ENCODE measurements around the gene LRRC27. TPM values are rescaled to one million over a fixed set of nuclear protein-coding genes. Genes with fewer than 3 reads are reported as not detected.

LRRC27 gene
- total RNA-seq, 2 donors from 2014 or later: 4.7 to 6.5 TPM

DNA sequence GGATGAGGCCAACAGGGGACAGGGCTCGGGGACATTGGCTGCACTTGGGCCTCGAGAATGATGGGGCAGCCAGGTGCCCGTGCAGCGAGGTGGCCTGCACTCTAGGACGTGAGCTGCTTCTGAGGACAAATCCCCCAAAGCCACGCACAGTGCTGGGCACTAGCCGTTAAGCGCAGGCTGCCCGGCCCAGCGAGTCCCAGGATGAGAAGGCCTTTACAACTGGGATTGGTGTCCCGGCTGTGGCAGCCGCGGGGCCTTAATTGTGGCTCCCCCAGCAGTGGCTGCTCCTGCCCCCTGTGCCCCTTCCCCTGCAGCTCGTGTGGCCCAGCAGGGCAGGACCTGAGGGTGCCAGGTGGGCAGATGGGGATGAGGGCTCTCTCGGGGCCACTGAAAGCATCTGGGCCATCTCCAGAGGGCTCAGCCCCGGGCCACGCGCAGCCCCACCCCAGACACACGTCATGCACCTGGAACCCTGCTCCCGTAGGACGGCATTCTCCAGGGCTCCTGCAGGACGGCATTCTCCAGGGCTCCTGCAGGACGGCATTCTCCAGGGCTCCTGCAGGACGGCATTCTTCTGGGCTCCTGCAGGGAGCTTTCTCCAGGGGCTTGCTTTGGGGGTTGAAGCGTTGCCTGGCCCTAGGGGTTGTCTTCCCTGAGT, 71.6 kb downstream of the LRRC27 start:
- DNase-seq (ENCODE audit: low spot score): no peak
- intact Hi-C loops (cut with DNase I): loop anchor here in 1 of 2 donors (5.0 kb wide), 1 partner anchor 44 kb away; no protein-coding TSS in a partner anchor

DNA sequence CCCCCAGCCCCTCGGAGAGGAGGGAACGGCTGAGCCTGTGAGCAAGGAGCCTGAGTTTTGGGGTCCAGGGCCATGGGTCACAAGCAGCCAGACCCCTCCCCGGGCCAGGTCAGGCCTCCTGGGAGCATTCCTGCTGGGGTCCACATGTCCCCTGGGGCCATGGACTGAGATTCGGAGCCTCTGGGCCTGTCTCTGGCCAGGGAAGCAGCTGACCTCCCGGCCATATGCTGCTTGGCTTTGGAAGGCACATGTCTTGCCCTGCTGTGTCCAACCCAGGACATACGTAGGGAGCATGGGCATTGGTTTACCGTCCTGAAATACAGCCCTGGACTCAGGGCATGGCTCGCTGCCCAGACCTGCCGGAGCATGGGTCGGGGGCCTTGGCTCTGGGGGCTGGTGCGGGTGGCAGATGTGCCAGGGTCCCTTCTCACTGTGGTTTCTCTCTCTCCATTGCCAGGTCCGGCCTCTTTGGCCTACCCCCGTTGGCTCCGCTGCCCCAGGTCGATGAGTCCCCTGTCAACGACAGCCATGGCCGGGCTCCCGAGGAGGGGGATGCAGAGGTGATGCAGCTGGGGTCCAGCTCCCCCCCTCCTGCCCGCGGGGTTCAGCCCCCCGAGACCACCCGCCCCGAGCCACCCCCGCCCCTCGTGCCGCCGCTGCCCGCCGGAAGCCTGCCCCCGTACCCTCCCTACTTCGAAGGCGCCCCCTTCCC, 72.3 kb downstream of the LRRC27 start:
- intact Hi-C loops (cut with DNase I): loop anchor here in 1 of 2 donors (5.0 kb wide), 1 partner anchor 43 kb away; no protein-coding TSS in a partner anchor
- DNase-seq (ENCODE audit: low spot score): no peak

DNA sequence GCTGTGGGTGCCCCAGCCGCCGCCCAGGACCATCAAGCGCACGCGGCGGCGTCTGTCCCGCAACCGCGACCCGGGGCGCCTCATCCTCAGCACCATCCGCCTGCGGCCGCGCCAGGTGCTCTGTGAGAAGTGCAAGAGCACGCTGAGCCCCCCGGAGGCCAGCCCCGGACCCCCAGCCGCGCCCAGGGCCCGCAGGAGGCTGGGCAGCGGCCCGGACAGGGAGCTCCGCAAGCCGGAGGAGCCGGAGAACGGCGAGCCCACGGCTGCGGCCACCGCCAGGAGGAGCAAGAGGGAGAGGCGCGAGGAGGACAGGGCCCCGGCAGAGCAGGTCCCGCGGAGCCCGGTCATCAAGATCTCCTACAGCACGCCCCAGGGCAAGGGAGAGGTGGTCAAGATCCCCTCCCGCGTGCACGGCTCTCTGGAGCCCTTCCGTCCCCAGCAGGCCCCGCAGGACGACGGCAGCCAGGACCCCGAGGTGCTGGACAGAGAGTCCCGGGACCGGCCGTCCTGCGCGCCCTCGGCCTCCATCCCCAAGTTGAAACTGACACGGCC, 73.0 kb downstream of the LRRC27 start:
- no peak for DNase-seq (ENCODE audit: low spot score)
- intact Hi-C loops (cut with DNase I): loop anchor here in 1 of 2 donors (5.0 kb wide), 1 partner anchor 42 kb away; no protein-coding TSS in a partner anchor

DNA sequence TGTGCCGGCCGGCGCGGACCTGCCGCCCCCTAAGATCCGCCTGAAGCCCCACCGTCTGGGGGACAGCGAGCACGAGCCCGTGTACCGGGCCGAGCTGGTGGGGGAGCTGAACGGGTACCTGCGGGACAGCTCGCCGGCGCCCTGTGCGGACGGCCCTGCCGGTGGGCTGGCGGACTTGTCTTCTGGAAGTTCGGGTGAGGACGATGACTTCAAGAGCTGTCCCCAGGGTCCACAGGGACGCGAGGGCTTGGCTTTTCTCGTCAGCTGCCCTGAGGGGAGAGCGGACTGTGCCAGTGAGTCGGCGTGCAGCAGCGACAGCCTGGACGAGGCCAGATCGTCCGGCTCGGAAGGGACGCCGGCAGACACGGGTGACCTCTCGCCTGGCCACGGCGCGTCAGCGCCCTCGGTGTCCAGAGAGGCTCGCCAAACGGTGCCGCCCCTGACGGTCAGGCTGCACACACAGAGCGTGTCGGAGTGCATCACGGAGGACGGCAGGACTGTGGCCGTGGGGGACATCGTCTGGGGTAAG, 73.5 kb downstream of the LRRC27 start:
- no peak for DNase-seq (ENCODE audit: low spot score)
- intact Hi-C loops (cut with DNase I): no loop called here

DNA sequence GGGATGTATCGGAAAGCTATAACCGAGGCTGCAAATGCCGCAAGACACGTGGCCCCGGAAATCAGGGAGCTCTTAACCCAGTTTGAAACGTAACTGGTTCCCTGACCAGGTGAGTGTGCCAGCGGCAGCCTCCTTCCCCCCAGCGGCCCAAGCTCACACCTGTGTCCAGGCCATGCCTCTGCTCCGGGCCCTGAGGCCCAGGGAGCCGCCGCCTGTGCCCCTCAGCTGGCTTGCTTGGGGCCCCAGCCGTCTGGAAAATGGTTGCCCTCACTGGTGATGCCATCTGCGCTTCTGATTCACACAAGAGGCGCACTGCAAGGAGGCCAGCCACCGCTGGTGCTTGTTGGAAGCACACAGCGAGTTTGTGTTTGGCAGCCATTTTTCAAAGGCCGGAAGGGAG, 74.2 kb downstream of the LRRC27 start:
- no peak for DNase-seq (ENCODE audit: low spot score)
- intact Hi-C loops (cut with DNase I): no loop called here

DNA sequence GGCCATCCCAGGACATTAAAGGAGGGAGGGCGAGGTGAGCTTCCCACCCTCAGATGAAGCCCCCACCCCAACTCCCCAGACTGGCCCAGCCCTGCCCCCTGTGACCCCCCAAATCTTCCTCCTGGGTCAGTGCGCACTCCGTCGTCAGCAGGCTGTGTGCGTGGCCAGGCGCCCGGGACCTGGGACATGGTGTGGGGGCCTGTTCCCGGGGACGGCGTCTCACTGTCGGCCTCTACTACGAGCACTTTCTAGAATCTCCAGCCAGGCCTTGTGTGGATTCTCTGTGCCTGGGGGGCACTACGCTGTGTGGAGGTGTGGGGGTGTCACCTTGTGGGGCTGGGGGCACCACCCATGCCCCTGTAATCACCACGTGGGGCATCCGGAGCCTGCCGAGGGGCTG, 74.8 kb downstream of the LRRC27 start:
- DNase-seq (ENCODE audit: low spot score): no peak
- intact Hi-C loops (cut with DNase I): no loop called here

DNA sequence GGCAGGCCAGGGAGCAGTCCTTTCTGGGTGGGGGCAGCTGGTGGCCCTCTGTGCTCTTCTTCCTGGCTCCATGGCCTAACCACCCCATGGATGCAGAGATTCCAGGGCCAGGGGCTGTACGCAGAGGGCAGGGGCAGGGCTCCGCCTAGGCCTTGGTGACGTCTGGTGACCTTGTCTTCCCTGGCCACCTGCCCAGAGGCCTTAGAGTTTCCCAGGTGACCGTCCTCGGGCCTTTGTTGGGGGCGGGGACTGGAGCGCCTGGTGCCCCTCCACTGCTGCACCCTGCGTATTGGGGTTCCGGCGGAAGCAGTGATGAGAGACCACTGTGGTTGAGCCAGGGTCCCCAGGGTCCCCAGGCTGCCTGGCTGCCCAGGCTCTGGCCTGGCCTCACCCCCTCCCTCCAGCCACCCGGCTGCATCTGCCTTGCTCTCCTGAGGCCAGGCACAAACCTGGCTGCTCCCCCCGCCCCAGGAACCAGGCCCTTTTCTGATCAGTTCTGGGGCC, 75.3 kb downstream of the LRRC27 start:
- intact Hi-C loops (cut with DNase I): no loop called here
- DNase-seq (ENCODE audit: low spot score): no peak

DNA sequence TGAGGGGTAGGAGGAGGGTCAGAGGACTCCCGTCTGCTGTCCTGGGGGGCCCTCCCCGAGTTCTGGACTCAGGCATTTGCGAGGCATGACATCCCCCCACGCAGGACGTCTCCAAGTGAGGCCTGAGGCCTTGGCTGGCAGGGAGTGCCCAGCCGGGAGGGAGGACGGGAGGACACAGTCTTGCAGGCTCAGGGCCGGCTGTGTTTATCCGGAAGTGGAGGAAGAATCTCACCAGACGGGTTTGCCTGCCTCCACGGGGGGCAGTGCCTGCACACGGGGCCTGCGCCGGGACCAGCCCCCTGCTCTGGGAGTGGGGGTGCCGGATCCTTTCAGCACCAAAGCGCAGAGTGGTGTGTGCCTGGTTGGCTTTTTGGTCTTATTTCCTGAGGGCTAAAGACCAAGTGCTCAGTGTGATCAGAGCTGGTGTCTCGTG, 75.9 kb downstream of the LRRC27 start:
- no peak for DNase-seq (ENCODE audit: low spot score)
- intact Hi-C loops (cut with DNase I): no loop called here

DNA sequence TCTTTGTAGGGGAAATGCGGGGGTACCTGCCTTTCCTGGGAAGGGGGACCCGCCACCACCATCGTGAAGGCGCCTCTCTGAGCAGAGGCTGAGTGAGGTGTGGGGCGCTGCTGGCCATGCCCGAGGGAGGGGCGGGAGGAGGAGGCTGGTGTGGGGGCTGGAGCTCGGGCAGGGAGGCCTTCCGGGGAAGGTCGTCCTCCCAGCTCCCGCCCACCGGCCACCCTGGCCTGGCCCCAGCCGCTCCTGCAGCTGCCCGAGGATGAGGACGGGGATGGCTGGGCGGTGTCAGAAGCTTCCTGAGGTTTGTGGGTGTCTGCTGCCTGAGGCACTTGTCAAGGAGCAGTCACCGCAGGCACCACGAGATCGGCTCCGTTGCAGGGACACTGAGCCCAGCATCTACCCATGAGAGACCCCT, 76.4 kb downstream of the LRRC27 start:
- intact Hi-C loops (cut with DNase I): no loop called here
- DNase-seq (ENCODE audit: low spot score): no peak

DNA sequence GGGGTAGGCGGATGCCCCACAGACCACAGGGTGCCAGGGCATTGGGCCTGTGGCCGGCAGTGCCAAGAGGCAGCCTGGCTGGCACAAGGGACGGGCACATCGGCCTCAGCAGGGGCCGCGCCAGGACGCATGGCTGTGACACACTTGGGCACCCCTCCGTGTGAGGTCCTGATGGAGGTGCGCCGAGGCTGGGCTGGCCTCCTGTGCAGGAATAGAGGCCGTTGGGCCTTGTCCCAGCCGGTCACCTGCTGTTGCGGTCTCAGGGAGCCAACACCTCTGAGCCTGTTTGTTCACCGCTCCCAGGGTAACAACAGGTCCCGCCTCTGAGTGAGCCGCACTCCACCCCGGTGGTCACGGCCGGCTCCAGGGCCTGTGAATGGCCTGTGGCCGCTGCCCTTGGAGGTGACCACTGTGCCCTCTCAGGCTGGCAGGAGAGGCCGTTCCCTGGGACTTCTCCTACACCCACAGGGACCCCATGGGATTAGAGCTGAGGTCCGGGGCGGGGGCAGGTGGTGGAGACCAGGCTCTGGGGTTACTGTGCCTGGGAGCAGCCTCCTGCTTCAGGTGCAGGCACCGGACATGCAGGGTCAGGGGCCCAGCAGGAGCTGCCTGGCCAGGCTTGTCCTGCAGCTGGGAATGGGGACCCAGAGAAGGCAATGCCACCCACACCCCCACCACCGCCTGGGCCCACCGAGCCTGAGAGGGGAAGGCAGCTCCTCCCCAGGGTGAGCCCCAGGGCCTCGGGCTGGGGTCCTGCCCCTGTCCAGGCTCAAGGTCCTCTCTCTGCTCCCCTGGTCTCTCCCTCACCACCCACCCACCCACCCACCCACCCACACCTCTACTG, 77.1 kb downstream of the LRRC27 start:
- DNase-seq (ENCODE audit: low spot score): no peak
- intact Hi-C loops (cut with DNase I): no loop called here

DNA sequence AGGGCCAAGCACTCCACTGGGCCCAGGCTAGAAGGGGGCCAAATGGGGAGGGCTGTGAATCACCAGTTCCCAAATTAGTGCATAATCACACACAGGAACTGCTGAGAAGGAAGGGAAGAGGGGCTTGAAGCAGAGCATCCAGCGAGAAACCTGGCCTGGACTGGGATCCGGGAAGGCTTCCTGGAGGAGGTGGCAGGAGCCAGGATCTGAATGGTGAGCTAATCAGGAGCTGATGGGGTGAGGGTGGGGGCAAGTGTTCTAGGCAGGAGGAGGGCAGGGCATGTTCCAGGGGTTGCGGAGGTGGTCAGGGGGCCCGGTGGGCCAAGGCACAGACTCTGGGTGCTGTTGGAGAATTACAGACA, 77.7 kb downstream of the LRRC27 start:
- intact Hi-C loops (cut with DNase I): no loop called here
- no peak for DNase-seq (ENCODE audit: low spot score)

DNA sequence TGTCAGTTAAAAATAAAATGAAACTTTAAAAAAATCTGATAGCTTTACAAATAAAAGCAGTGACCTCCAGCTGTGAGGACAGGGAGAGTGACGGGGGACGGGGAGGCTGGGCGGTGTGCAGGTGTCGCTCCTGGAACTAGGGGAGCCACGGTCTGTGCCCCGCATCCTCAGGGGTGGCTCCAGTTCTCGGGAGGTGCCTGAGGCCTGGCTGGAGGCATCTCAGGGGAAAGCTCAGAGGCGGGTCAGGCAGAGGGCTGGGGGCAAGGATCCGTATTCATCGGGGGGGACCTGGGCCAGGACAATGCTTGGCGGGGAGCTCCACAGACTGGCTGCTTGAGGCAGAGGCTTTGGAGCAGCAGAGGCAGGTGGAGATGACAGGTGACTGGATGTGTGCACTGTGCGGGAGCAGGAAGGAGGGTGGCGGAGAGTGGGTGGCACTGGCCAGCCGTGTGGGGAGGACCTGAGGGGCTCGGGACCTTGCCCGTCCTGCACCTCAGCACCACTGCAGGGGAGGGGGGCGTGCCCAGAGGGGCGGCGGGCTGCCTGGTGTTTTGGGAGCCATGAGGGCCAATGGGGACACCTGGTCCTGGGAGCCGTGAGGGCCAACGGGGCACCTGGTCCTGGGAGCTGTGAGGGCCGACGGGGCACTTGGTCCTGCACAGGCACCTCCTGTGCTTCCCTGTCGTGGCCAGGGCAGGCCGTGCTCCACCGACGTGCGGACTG, 78.2 kb downstream of the LRRC27 start:
- DNase-seq (ENCODE audit: low spot score): no peak
- intact Hi-C loops (cut with DNase I): no loop called here

DNA sequence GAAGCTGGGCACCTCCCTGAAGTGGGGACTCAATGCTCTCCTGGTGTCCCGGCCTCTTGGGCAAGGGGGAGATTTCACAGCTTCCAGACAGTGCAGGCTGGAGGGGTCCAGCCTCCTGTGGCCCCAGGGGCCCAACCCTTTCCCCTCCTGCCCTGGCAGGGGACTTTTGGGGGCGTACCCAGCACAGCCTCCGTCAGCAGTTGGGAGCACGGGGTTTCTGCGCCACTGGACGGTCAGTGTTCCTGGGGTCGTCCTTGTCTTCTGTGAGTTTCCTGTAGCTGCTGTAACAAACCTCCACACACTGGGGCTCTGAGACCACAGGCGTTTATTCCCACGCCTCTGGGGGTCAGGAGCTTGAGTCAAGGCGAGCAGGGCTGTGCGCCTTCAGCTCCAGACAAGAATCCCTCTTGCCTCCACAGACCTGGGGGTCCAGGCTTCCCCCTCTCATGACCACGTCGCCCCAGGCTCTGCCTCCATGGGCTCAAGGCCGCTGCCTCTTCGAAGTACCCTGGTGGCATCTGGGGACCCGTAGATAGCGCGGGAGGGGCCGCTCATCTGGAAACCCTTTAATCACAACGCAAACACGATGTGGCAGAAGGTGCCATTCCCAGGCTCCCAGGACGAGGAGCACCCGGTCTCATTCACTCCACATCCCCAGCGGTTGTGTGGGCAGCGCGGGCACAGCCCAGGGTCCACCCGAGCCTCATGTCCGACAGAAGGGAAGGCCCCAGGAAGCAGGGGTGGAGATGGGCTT, 79.0 kb downstream of the LRRC27 start:
- no peak for DNase-seq (ENCODE audit: low spot score)
- intact Hi-C loops (cut with DNase I): no loop called here

DNA sequence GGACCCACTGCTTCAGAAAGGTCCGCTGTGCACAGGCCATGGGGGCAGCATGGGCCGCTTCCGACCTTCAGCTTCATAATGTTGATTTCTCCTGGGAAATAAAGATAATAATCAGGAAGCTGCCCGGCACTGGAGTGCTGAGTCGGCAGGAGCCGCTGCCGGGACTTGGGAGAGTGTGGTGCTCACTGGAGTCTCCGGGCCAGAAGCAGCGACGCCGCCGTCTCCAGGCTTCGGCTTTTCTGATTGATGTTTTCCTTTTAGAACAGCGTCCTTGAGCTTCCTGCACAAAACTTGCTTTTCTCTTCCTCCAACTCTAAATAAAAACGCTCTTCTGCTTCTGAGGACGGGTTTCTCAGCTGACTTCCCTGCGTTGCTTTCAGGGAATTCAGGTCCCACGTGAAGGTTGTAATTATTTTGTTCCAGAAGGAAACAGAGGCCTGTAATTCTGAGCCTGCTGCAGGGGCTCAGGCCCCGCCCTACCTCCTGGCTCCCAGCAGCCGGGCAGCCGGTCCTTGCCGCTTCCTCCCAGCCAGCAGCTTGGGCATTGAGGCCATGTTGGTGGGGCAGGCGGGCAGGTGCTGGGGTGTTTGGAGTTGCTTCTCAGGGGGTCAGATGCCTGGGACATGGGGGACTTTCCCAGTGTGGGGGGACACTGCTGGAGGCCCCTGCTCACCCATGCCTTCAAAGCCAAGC, 79.7 kb downstream of the LRRC27 start:
- intact Hi-C loops (cut with DNase I): no loop called here

DNA sequence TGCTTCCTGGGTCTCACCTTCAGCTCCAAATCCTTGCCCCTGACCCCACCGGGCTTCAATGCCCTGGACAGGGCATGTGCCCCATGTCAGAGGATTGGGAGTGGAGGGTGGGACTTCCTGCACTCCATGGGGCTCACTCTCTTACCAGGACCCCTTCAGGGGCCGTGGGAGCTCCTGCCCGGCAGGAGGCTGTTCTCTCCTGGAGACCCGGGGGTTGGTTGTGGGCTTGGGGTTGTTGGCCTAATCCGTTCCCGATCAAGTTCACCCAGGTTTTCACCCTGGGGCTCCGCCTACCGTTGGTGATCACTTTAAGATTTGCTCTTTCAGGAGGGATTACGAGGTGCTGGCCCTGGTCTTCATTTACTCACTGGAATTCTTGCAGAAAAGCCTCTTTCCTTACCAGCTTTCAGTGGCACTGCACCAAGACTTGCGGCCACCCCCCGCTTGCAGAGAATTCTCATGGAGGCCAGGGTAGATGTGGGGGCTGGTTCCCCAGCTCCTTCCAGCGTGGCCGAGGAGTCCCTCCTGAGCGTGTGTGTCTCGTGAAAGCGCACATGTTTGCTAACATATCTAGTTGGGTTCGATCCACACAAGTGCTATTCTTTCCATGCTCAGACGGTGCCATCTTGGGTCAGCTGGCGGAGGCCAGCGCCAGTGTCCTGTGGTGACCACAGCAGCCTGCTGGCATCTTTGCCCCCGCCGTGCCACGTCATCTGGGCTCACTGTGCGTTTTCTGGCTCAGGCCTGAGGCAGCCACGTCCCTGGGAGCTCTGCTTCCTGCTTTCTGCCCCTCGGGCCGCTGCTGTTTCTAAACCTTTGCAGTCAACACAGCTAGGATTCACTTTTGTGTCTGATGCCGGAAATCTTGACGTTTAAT, 80.6 kb downstream of the LRRC27 start:
- intact Hi-C loops (cut with DNase I): no loop called here
- no peak for DNase-seq (ENCODE audit: low spot score)

More for the DNA sequence above, 79.7 kb downstream of the LRRC27 start:
- DNase-seq (ENCODE audit: low spot score): no peak

All from posterior vena cava (tissue), 2 donors.